Mesendoderm (in vitro differentiated cells): ENCODE data around the gene SMAD2.
A peak's percentile ranks its signal among the peaks of the same experiment; 100 is the strongest.

Experiments
- DNase-seq: peaks from one replicate; pipeline ENCODE4 v3.0.0; 2013
- H2AK5ac ChIP-seq: 2 replicates; pipeline ENCODE4 v1.6.1; 2013; ENCODE audit warnings: low read length, inconsistent platforms
- H2BK120ac ChIP-seq: 2 replicates; pipeline ENCODE4 v1.6.1; 2013; ENCODE audit warnings: low read depth, mild to moderate bottlenecking, low read length, moderate library complexity, mixed read lengths
- H2BK15ac ChIP-seq: replicated peaks from 2 replicates; pipeline ENCODE4 v1.6.1; 2013; ENCODE audit warnings: low read depth, mild to moderate bottlenecking, moderate library complexity
- H2BK5ac ChIP-seq: 2 replicates; pipeline ENCODE4 v1.6.1; 2013; ENCODE audit warnings: low read length, inconsistent platforms
- H3K18ac ChIP-seq: 2 replicates; pipeline ENCODE4 v1.6.1; 2013; ENCODE audit warnings: mild to moderate bottlenecking, low read length, mixed read lengths
- H3K23ac ChIP-seq: one replicate; pipeline ENCODE4 v1.6.1; 2013; ENCODE audit warnings: low read length
- H3K27ac ChIP-seq: 2 replicates; pipeline ENCODE4 v1.5.1; 2013; ENCODE audit warnings: low read depth, mild to moderate bottlenecking, inconsistent platforms, low read length, moderate library complexity
- H3K27me3 ChIP-seq: 2 replicates; pipeline ENCODE4 v1.6.1; 2013; ENCODE audit warnings: low read length, control low read depth, mild to moderate bottlenecking, inconsistent platforms; ENCODE audit not compliant: insufficient read depth, poor library complexity
- H3K36me3 ChIP-seq: 2 replicates; pipeline ENCODE4 v1.6.1; 2013; ENCODE audit warnings: low read length, inconsistent platforms; ENCODE audit not compliant: control insufficient read depth, insufficient read depth
- H3K4ac ChIP-seq: one replicate; pipeline ENCODE4 v1.6.1; 2013; ENCODE audit warnings: low read depth, mild to moderate bottlenecking, low read length, moderate library complexity
- H3K4me1 ChIP-seq: 2 replicates; pipeline ENCODE4 v1.6.1; 2013; ENCODE audit warnings: low read depth, low read length, inconsistent platforms; ENCODE audit not compliant: control insufficient read depth
- H3K4me2 ChIP-seq: 2 replicates; pipeline ENCODE4 v1.6.1; 2013; ENCODE audit warnings: low read length
- H3K4me3 ChIP-seq: 2 replicates; pipeline ENCODE4 v1.5.1; 2013; ENCODE audit warnings: mild to moderate bottlenecking, low read length
- H3K56ac ChIP-seq: one replicate; pipeline ENCODE4 v1.6.1; 2013; ENCODE audit warnings: low read length
- H3K79me1 ChIP-seq: 2 replicates; pipeline ENCODE4 v1.6.1; 2013; ENCODE audit warnings: low read length, inconsistent platforms
- H3K79me2 ChIP-seq: 2 replicates; pipeline ENCODE4 v1.6.1; 2013; ENCODE audit warnings: mild to moderate bottlenecking, low read length; ENCODE audit not compliant: control insufficient read depth, insufficient read depth
- H3K9ac ChIP-seq: 2 replicates; pipeline ENCODE4 v1.6.1; 2013; ENCODE audit warnings: low read length, inconsistent platforms
- H4K5ac ChIP-seq: one replicate; pipeline ENCODE4 v1.6.1; 2013; ENCODE audit warnings: low read length
- H4K8ac ChIP-seq: one replicate; pipeline ENCODE4 v1.6.1; 2013; ENCODE audit warnings: low read depth, mild to moderate bottlenecking, control low read depth, low read length, moderate library complexity
- WGBS: extraction: QIAGEN DNeasy Blood & Tissue Kit; methylation state at CpG from one replicate; pipeline ENCODE4 v1.1.7; 2013; ENCODE audit warnings: low lambda C conversion rate, missing lambda C conversion rate; ENCODE audit not compliant: insufficient coverage; ENCODE audit errors: extremely low coverage; 5-methylcytosine and 5-hydroxymethylcytosine counted together

The SMAD2 gene

DNA sequence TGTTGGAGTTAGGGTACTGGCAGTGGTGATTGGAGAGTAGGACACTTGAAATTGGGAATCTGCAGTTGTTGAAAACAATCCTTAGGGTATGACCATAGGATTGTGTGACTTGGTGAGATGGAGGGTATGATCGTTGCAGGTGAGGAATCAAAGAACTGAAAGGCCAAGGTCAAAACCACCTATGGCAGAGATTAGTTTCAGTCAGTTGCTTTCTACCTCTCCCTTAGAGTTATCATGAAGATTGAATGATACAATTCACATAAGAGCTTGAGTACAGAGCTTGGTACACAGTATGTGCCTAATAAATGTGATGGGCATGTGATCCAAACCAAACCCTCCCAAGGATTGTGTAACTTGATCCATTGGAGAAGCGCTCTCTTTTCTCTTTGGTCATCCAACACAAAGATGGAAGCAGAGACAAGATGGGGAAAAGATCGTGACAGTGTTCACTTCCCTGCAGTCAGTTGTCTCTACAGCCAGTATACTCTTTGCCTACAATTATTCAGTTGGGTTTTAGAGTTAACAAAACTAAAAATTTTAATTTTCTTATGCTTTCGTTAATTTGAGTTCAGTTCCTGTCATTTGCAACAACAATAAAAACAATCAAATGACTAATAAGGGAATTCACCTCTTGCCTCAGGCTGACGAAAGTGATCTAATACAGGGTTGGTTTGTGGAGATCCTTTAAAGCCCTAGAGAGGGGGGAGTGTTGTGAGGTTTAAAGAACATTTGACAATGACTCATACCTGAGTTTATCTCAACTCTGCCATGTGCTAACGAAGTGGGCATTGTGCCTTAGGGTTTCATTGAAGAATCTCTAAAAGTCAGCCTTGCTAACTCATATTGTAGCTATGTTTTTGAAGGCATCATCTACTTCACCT, 14.8 kb upstream of the SMAD2 start:
- H3K27ac ChIP-seq = no peak overlapping the region

DNA sequence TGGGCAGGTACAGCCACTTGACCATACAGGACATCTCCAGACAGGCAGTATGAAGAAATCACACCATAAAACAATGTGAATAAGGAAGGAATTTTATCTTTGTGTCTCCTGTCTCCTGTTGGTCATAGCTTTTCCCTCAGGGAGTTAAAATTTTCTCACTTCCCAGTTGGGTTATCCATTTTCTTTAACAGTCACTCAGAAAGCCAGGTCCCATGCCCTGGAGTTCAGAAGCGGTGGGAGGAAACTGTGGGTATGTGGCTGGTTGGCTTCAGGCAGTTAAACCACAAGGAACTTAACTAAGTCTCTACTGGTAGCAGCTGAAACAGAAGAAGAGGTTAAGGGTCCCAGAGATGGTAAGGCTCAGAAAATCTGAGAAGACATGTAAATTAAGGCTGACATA, 6.5 kb upstream of the SMAD2 start:
- H3K79me2 ChIP-seq = no peaks in the 10 kb centered on the region
- no CpG with 5 or more reads among the region's 1 CpG for WGBS
- no peak overlapping the region for H3K23ac ChIP-seq
- H3K36me3 ChIP-seq = no peaks in the 10 kb centered on the region
- H2AK5ac ChIP-seq = no peak overlapping the region
- H3K4ac ChIP-seq = no peak overlapping the region
- H3K18ac ChIP-seq = peak overlapping the region; percentile 14
- H3K56ac ChIP-seq = no peak overlapping the region
- no peak overlapping the region for H2BK5ac ChIP-seq
- H4K8ac ChIP-seq = no peak overlapping the region
- H3K27ac ChIP-seq = no peak overlapping the region
- no peak overlapping the region for H4K5ac ChIP-seq
- no peak overlapping the region for H3K4me3 ChIP-seq
- H2BK15ac ChIP-seq = no peak overlapping the region
- no peaks in the 10 kb centered on the region for H3K79me1 ChIP-seq
- no peak for DNase-seq
- H3K4me1 ChIP-seq = peaks cover 6% of the 10 kb centered on the region
- no peak overlapping the region for H3K9ac ChIP-seq
- no peak overlapping the region for H3K4me2 ChIP-seq
- no peaks in the 10 kb centered on the region for H3K27me3 ChIP-seq
- no peak overlapping the region for H2BK120ac ChIP-seq

More for the DNA sequence above, 14.8 kb upstream of the SMAD2 start:
- Histone ChIP-seq H3K27me3 (no peaks in the 10 kb centered on the region), H3K4me3 (no peak overlapping the region), H4K8ac (no peak overlapping the region), H3K9ac (no peak overlapping the region), H2BK120ac (no peak overlapping the region), H2AK5ac (no peak overlapping the region), H3K56ac (no peak overlapping the region), H3K4ac (no peak overlapping the region), H3K79me2 (no peaks in the 10 kb centered on the region), H3K18ac (no peak overlapping the region), H3K79me1 (no peaks in the 10 kb centered on the region), H2BK15ac (no peak overlapping the region), H3K23ac (no peak overlapping the region), H4K5ac (no peak overlapping the region), H3K4me1 (no peaks in the 10 kb centered on the region), H3K36me3 (no peaks in the 10 kb centered on the region), H2BK5ac (no peak overlapping the region), H3K4me2 (no peak overlapping the region)
- DNase-seq = peak; percentile 87
- no CpG with 5 or more reads among the region's 6 CpGs for WGBS

DNA sequence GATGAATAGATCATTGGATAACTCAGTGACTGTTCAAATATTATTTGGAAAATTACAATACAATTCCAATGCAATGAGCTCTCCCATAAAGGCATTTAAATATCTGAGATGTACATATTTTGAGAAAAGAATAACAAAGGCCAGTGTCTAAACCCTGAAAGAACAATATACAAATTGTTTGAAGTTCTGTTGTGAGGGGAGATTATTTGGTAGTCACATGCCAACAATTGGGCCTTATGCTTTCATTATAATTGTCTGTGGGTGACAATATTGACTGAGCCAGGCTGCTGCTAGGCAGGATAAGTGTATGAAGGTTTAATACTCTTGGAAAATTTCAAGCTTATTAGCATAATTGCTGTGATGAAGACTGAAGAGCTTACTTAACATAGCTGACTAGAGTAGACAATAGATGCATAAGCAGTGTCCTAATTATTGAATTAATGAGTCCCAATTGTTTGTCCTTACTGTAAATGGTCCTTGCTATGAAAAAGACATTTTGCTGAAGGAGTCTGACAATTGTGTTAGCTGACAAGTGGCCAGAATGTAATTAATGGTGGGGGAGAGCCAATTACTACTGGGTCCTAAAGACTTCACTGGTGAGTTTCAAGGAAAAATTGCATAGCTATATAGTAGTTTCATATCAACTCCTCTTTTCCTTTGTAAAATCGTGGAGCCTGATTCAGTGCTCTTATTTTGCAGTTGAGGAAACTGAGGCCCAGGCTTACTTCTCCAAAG, 5.0 kb upstream of the SMAD2 start:
- Histone ChIP-seq H2BK15ac (no peak overlapping the region), H3K9ac (no peak overlapping the region), H2BK120ac (no peak overlapping the region), H4K8ac (no peak overlapping the region), H3K4me1 (peaks cover 9% of the 10 kb centered on the region), H3K4me3 (no peak overlapping the region), H2BK5ac (no peak overlapping the region), H3K79me2 (no peaks in the 10 kb centered on the region), H3K4ac (no peak overlapping the region), H3K27ac (no peak overlapping the region), H3K4me2 (no peak overlapping the region), H2AK5ac (no peak overlapping the region), H3K56ac (no peak overlapping the region), H3K36me3 (no peaks in the 10 kb centered on the region), H3K27me3 (no peaks in the 10 kb centered on the region), H3K18ac (no peak overlapping the region), H3K79me1 (no peaks in the 10 kb centered on the region), H4K5ac (no peak overlapping the region), H3K23ac (no peak overlapping the region)
- no CpG with 5 or more reads among the region's 1 CpG for WGBS
- DNase-seq = no peak

DNA sequence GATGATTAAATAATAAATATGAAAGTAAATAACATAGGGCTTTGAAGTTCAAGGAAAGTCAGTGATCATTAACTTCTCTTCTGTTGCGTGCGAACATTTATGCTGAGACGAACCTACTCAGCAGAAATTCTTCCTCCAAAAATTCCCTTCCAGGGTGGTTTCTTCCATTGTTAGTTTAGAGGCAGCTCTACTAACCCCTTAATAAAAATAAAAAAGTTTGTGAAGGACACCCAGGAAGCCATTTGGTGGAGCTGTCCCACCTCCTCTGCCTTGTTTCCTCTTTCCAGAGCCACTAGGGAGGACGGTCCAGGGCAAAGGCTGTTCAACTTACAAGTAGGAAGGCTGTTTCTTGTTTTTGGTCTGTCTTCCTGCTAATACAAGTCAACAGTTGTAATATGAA, 2.1 kb upstream of the SMAD2 start:
- peak overlapping the region; percentile 52 for H3K18ac ChIP-seq
- peak overlapping the region; percentile 95 for H3K9ac ChIP-seq
- no peak overlapping the region for H3K4ac ChIP-seq
- H2BK120ac ChIP-seq = peak overlapping the region; percentile 36
- H3K4me2 ChIP-seq = no peak overlapping the region
- H2BK15ac ChIP-seq = no peak overlapping the region
- no CpG with 5 or more reads among the region's 4 CpGs for WGBS
- no peak overlapping the region for H3K23ac ChIP-seq
- no peak overlapping the region for H4K5ac ChIP-seq
- no peaks in the 10 kb centered on the region for H3K79me1 ChIP-seq
- DNase-seq = peak; percentile 73
- no peak overlapping the region for H4K8ac ChIP-seq
- H3K79me2 ChIP-seq = peaks cover 19% of the 10 kb centered on the region
- H3K36me3 ChIP-seq = no peaks in the 10 kb centered on the region
- H3K4me3 ChIP-seq = no peak overlapping the region
- H2AK5ac ChIP-seq = no peak overlapping the region
- H2BK5ac ChIP-seq = no peak overlapping the region
- H3K27ac ChIP-seq = no peak overlapping the region
- H3K56ac ChIP-seq = peak overlapping the region; percentile 78
- H3K27me3 ChIP-seq = no peaks in the 10 kb centered on the region
- peaks cover 9% of the 10 kb centered on the region for H3K4me1 ChIP-seq

DNA sequence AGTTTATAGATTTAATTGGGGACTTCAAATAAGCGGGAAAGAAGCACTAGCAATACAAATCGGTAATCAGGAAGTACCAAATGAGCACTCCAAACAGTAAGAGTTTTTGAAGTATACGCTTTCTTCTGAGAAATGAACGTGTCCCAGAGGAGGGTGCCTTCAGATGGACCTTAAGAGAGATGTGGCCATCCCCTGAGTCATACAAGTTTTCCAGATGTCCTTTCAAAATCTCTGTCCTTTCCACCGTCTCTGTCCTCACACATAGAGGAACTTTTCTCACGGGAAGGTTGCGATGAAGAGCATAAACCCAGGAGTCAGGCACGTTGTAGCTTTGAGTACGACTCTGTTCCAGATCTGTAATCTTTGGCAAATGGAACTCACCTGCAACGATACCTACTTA, 1.7 kb upstream of the SMAD2 start:
- Histone ChIP-seq H3K27ac (peak overlapping the region; percentile 100), H2AK5ac (no peak overlapping the region), H3K27me3 (no peaks in the 10 kb centered on the region), H3K4me2 (peak overlapping the region; percentile 72), H3K18ac (peak overlapping the region; percentile 52), H3K56ac (peak overlapping the region; percentile 78), H3K23ac (peak overlapping the region; percentile 20), H3K79me2 (peaks cover 22% of the 10 kb centered on the region), H2BK15ac (no peak overlapping the region), H3K36me3 (no peaks in the 10 kb centered on the region), H3K4me3 (no peak overlapping the region), H2BK120ac (no peak overlapping the region), H4K8ac (no peak overlapping the region), H3K4me1 (peaks cover 11% of the 10 kb centered on the region), H3K4ac (no peak overlapping the region), H4K5ac (no peak overlapping the region), H2BK5ac (peak overlapping the region; percentile 8), H3K79me1 (no peaks in the 10 kb centered on the region), H3K9ac (peak overlapping the region; percentile 95)
- no CpG with 5 or more reads among the region's 10 CpGs for WGBS
- DNase-seq = no peak
